Measurements from ENCODE around the gene AKNA.

AKNA gene

GRCh38 chr9:114317665-114318357 is 70.0 kb downstream of the AKNA start:
- DNase-seq (ENCODE audit: low read depth) = no peak

- no peak for DNase-seq (ENCODE audit: low read depth)
Observed at GRCh38 chr9:114316605-114317230, 71.1 kb downstream of the AKNA start.

GRCh38 chr9:114315723-114316363 is 71.9 kb downstream of the AKNA start:
- DNase-seq (ENCODE audit: low read depth) = no peak

- no peak for DNase-seq (ENCODE audit: low read depth)
Observed at GRCh38 chr9:114314881-114315722, 72.7 kb downstream of the AKNA start.

GRCh38 chr9:114314256-114314867 is 73.4 kb downstream of the AKNA start:
- DNase-seq (ENCODE audit: low read depth) = no peak

- no peak for DNase-seq (ENCODE audit: low read depth)
Observed at GRCh38 chr9:114313186-114313585, 74.6 kb downstream of the AKNA start.

- no peak for DNase-seq (ENCODE audit: low read depth)
Observed at GRCh38 chr9:114312513-114312875, 75.3 kb downstream of the AKNA start.

GRCh38 chr9:114311571-114312512 is 75.9 kb downstream of the AKNA start:
- DNase-seq (ENCODE audit: low read depth) = no peak

- DNase-seq (ENCODE audit: low read depth) = no peak
Observed at GRCh38 chr9:114310471-114311450, 77.0 kb downstream of the AKNA start.

GRCh38 chr9:114309096-114309495 is 78.7 kb downstream of the AKNA start:
- DNase-seq (ENCODE audit: low read depth) = no peak

- no peak for DNase-seq (ENCODE audit: low read depth)
Observed at GRCh38 chr9:114308361-114308950, 79.3 kb downstream of the AKNA start.

- DNase-seq (ENCODE audit: low read depth) = no peak
Observed at GRCh38 chr9:114307899-114308267, 79.9 kb downstream of the AKNA start.

GRCh38 chr9:114304416-114305188 is 83.2 kb downstream of the AKNA start:
- no peak for DNase-seq (ENCODE audit: low read depth)

GRCh38 chr9:114303977-114304376 is 83.8 kb downstream of the AKNA start:
- no peak for DNase-seq (ENCODE audit: low read depth)

- no peak for DNase-seq (ENCODE audit: low read depth)
Observed at GRCh38 chr9:114303571-114303970, 84.2 kb downstream of the AKNA start.

- no peak for DNase-seq (ENCODE audit: low read depth)
Observed at GRCh38 chr9:114302727-114303126, 85.1 kb downstream of the AKNA start.

- DNase-seq (ENCODE audit: low read depth) = no peak
Observed at GRCh38 chr9:114301798-114302565, 85.8 kb downstream of the AKNA start.

Data from activated T-cell treated with anti-CD3 and anti-CD28 coated beads for 1 hour (primary cell).